ENCODE results near the gene ZMAT5. TPM values are rescaled to one million over a fixed set of nuclear protein-coding genes. Genes with fewer than 3 reads are reported as not detected.

The ZMAT5 gene
- total RNA-seq: 7.7 TPM

DNA sequence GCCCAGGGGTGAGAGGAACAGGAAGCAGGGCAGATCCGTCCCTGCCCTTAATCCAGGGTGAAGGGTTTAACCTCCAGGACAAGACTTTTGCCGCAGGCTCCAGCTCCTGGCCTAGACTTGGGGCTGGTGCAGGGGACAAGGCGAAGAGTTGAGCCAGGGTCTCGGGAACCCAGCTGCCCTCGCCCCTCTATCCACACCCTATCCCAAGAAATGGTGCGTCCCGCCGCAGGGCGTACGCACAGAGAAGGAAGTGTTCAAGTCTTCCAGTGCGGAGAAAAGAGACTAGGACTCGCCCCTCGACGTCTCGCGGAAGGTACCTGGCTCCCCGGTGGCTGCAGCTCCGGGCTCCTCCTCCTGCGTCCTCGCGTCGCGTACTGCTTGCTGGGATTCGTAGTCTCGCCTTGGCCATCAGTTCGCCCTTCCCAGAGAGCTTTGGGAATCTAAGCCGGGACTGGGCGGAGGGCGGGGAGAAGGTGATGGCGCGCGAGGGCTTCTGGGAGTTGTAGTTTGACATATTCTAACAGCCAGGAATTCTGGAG is at the start of gene ZMAT5:
TSS of gene ZMAT5 (minus strand) at position 376 of the 539 bp plus-strand sequence. CDS start 18,463 bp downstream, outside the sequence.
- H3K4me1 ChIP-seq (ENCODE audit: insufficient read depth, low read length): peaks cover 25% of the 10 kb centered on the region
- no peaks in the 10 kb centered on the region for H3K9me3 ChIP-seq (ENCODE audit: low read depth, low read length)
- H3K4me3 ChIP-seq (ENCODE audit: low read length): peak within 1 kb of the TSS; percentile 98
- no peaks in the 10 kb centered on the region for H3K27me3 ChIP-seq (ENCODE audit: insufficient read depth, low read length)

GRCh38 chr22:29816539-29816938 is 49.7 kb upstream of the ZMAT5 start:
- Histone ChIP-seq H3K4me3 (ENCODE audit: low read length) (no peak overlapping the region), H3K27me3 (ENCODE audit: insufficient read depth, low read length) (no peaks in the 10 kb centered on the region), H3K9me3 (ENCODE audit: low read depth, low read length) (no peaks in the 10 kb centered on the region), H3K4me1 (ENCODE audit: insufficient read depth, low read length) (peaks cover 11% of the 10 kb centered on the region)

- Histone ChIP-seq H3K4me1 (ENCODE audit: insufficient read depth, low read length) (peaks cover 7% of the 10 kb centered on the region), H3K4me3 (ENCODE audit: low read length) (no peak overlapping the region), H3K9me3 (ENCODE audit: low read depth, low read length) (no peaks in the 10 kb centered on the region), H3K27me3 (ENCODE audit: insufficient read depth, low read length) (no peaks in the 10 kb centered on the region)
Observed at GRCh38 chr22:29816128-29816527, 49.3 kb upstream of the ZMAT5 start.

DNA sequence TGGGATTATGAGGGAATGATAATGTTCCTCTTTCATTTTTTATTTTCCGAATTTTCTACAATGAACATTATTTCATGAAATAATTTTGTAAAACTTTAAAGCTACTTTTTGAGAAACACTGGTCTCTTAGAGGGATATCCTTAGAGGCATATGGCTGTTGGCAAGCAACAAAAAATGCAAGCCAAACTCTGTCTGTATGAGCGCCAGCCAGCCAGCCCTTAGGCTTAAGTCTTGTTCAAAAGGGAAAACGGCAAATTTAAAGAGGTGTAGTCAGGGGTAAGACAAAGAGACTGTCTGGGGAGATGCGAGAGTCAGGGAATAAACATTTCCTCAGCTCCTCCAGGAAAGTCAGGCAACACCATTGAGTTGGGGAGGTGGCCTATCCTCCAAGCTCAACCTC is 48.8 kb upstream of the ZMAT5 start:
- no peak overlapping the region for H3K4me3 ChIP-seq (ENCODE audit: low read length)
- H3K27me3 ChIP-seq (ENCODE audit: insufficient read depth, low read length): no peaks in the 10 kb centered on the region
- no peaks in the 10 kb centered on the region for H3K9me3 ChIP-seq (ENCODE audit: low read depth, low read length)
- peaks cover 2% of the 10 kb centered on the region for H3K4me1 ChIP-seq (ENCODE audit: insufficient read depth, low read length)

DNA sequence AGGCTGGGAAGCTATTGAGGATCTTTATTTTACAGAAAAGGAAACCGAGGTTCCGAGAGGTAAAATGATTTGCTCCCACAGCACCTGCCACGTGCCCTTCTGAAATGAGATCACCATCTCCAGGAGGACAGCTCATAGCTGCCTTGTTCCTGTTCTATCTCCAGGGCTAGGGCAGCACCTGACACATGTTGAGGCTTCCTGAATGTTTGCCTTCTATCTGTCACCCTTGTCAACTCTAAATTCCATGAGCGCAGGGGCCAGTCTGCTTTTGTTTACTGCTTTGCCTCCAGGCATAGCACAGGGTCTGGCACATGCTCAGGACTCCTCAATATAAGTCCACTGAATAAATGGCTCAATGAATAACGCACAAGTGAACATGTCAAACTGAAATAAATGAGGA is 47.2 kb upstream of the ZMAT5 start:
- Histone ChIP-seq H3K4me1 (ENCODE audit: insufficient read depth, low read length) (no peaks in the 10 kb centered on the region), H3K4me3 (ENCODE audit: low read length) (no peak overlapping the region), H3K27me3 (ENCODE audit: insufficient read depth, low read length) (no peaks in the 10 kb centered on the region)

GRCh38 chr22:29813563-29813962 is 46.8 kb upstream of the ZMAT5 start:
- Histone ChIP-seq H3K4me1 (ENCODE audit: insufficient read depth, low read length) (no peaks in the 10 kb centered on the region), H3K9me3 (ENCODE audit: low read depth, low read length) (no peaks in the 10 kb centered on the region), H3K4me3 (ENCODE audit: low read length) (no peak overlapping the region), H3K27me3 (ENCODE audit: insufficient read depth, low read length) (no peaks in the 10 kb centered on the region)

More for the DNA sequence above, 47.2 kb upstream of the ZMAT5 start:
- no peaks in the 10 kb centered on the region for H3K9me3 ChIP-seq (ENCODE audit: low read depth, low read length)

DNA sequence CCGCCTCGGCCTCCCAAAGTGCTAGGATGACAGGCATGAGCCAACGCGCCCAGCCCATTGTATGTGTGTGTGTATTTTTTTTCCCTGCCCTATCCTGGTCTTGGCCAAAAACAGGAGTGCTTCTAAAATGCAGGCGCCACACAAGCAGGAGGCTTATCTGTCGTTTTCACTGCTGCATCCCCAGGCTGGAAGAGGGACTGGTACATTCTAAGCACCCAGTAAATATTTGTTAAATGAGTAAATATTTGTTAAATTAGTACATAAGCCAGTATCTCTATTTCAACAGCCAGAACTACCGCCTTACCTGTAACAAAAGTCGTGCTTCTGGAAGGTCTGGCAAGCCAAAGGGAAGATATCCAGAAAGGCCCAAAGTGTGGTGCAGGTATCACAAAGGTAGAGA is 46.3 kb upstream of the ZMAT5 start:
- no peaks in the 10 kb centered on the region for H3K4me1 ChIP-seq (ENCODE audit: insufficient read depth, low read length)
- H3K9me3 ChIP-seq (ENCODE audit: low read depth, low read length): no peaks in the 10 kb centered on the region
- no peak overlapping the region for H3K4me3 ChIP-seq (ENCODE audit: low read length)
- H3K27me3 ChIP-seq (ENCODE audit: insufficient read depth, low read length): no peaks in the 10 kb centered on the region

DNA sequence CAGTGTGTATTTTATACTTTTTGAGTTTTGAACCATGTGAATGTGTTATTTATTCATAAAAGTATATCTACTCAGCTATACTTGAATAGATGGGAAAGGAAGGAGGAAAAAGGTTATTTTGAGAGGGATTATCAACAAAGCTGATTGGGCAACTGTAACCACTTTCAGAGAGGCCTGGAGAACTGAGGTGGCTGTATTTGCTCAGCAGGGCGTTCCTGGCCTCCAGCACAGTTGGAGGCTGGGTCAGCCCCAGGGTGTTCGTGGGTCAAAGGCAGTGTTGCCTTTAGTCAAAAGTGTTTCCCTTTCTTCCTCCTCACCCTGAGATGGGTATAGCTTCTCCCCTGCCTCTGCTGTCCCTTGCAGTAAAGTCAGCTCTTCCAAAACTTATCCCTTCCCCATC is 44.6 kb upstream of the ZMAT5 start:
- Histone ChIP-seq H3K4me3 (ENCODE audit: low read length) (no peak overlapping the region), H3K9me3 (ENCODE audit: low read depth, low read length) (no peaks in the 10 kb centered on the region), H3K27me3 (ENCODE audit: insufficient read depth, low read length) (no peaks in the 10 kb centered on the region), H3K4me1 (ENCODE audit: insufficient read depth, low read length) (no peaks in the 10 kb centered on the region)

DNA sequence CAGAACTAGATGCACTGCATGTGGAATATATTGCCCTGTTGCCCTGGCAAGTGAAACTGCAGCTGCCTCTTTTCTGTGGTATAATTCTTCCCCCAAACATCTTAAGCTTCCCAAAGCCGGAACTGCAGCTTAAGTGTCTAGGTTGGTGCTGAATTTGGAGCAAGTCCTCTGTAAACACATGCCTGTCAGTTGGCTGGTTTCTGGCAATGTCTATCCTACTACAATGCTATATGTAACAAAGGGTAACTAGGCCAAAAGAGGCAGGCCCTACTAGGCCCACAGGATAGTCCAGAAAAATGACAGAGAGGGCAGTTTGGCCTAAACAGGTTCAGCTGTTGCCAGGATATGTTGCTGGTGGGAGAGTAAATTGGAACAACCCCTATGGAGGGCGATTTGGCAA is 43.4 kb upstream of the ZMAT5 start:
- H3K4me3 ChIP-seq (ENCODE audit: low read length): no peak overlapping the region
- no peaks in the 10 kb centered on the region for H3K4me1 ChIP-seq (ENCODE audit: insufficient read depth, low read length)
- H3K9me3 ChIP-seq (ENCODE audit: low read depth, low read length): no peaks in the 10 kb centered on the region
- H3K27me3 ChIP-seq (ENCODE audit: insufficient read depth, low read length): no peaks in the 10 kb centered on the region

DNA sequence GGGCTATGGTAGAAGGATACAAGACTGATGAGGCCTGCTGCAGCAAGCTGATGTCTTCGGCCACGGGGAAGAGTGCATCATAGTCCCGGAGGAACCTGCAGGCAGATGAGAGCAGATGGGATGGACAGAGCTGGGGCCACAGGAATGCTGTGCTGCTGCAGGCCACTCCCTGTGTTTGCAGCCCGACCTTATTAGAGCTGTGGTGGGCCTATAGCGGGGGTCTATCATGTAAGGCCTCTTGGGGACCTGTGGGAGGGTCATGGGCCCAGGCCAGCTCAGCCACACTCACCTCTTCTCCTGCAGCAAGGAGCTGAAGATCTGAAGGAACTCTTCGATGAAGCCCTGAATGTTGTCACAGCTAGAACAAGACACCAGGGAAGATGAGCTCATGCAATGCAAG is 39.4 kb upstream of the ZMAT5 start:
- Histone ChIP-seq H3K27me3 (ENCODE audit: insufficient read depth, low read length) (no peaks in the 10 kb centered on the region), H3K4me3 (ENCODE audit: low read length) (no peak overlapping the region), H3K9me3 (ENCODE audit: low read depth, low read length) (no peaks in the 10 kb centered on the region), H3K4me1 (ENCODE audit: insufficient read depth, low read length) (no peaks in the 10 kb centered on the region)

GRCh38 chr22:29804985-29805384 is 38.2 kb upstream of the ZMAT5 start:
- H3K27me3 ChIP-seq (ENCODE audit: insufficient read depth, low read length): no peaks in the 10 kb centered on the region
- no peaks in the 10 kb centered on the region for H3K9me3 ChIP-seq (ENCODE audit: low read depth, low read length)
- H3K4me1 ChIP-seq (ENCODE audit: insufficient read depth, low read length): peaks cover 4% of the 10 kb centered on the region
- H3K4me3 ChIP-seq (ENCODE audit: low read length): no peak overlapping the region

DNA sequence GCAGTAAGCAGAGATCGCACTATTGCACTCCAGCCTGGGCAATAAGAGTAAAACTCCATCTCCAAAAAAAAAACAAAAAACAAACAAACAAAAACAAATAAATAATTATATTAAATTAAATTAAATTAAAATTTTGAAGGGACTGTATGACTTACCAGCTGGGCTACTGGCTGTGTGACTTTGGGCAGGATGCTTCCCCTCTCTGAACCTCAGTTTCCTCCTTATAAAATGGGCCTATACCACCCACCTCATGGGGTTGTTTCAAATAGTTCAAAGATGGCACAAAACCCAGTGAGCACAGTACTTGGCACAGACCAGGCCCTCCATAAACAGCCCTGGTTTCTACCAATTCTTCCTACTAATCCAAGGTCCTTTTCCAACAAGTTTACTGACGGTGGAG is 36.4 kb upstream of the ZMAT5 start:
- H3K4me3 ChIP-seq (ENCODE audit: low read length): no peak overlapping the region
- no peaks in the 10 kb centered on the region for H3K27me3 ChIP-seq (ENCODE audit: insufficient read depth, low read length)
- H3K9me3 ChIP-seq (ENCODE audit: low read depth, low read length): no peaks in the 10 kb centered on the region
- H3K4me1 ChIP-seq (ENCODE audit: insufficient read depth, low read length): peaks cover 22% of the 10 kb centered on the region

DNA sequence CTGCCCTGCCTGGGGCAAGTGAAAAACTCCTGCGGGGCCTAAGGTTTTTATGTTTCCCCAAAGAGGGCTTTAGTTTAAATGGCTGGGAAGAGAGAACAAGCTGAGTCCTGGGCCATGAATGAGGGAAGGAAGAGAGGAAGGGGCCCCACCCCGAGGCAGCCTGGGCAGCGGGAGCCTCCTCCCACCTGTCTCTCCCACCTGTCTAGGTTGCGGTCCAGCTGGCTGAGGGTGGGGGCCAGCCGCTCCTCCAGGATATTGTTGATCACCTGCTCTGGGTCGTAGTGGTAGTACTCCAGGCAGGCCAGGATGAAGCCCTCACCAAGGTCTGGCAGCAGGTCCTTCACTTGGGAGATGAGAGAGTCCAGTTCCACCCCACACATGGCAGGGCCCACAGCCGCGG is 35.0 kb upstream of the ZMAT5 start:
- Histone ChIP-seq H3K27me3 (ENCODE audit: insufficient read depth, low read length) (no peaks in the 10 kb centered on the region), H3K4me1 (ENCODE audit: insufficient read depth, low read length) (peaks cover 36% of the 10 kb centered on the region), H3K9me3 (ENCODE audit: low read depth, low read length) (no peaks in the 10 kb centered on the region), H3K4me3 (ENCODE audit: low read length) (no peak overlapping the region)

DNA sequence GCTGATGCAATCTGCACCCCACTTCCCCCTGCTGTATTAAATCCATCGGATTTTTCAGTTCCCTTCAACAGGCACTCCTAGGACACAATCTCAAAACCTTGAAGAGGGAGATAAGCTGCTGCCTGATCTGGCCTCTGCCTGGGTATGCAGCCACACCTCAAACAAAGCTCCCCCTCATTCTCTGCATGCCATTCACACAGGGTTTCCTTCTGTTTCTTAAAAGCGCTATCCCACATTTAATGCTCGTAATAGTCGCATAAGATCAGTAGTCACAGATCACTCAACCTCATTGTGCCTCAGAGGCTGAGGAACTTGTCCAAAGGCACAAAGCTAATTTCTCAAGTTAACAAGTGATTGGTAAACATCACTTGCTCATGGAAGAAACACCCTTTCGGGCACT is 34.3 kb upstream of the ZMAT5 start:
- Histone ChIP-seq H3K4me1 (ENCODE audit: insufficient read depth, low read length) (peaks cover 37% of the 10 kb centered on the region), H3K9me3 (ENCODE audit: low read depth, low read length) (no peaks in the 10 kb centered on the region), H3K4me3 (ENCODE audit: low read length) (no peak overlapping the region), H3K27me3 (ENCODE audit: insufficient read depth, low read length) (no peaks in the 10 kb centered on the region)

GRCh38 chr22:29799217-29799680 is 32.4 kb upstream of the ZMAT5 start:
- Histone ChIP-seq H3K27me3 (ENCODE audit: insufficient read depth, low read length) (no peaks in the 10 kb centered on the region), H3K4me1 (ENCODE audit: insufficient read depth, low read length) (peaks cover 37% of the 10 kb centered on the region), H3K9me3 (ENCODE audit: low read depth, low read length) (no peaks in the 10 kb centered on the region), H3K4me3 (ENCODE audit: low read length) (no peak overlapping the region)

- Histone ChIP-seq H3K27me3 (ENCODE audit: insufficient read depth, low read length) (no peaks in the 10 kb centered on the region), H3K9me3 (ENCODE audit: low read depth, low read length) (no peaks in the 10 kb centered on the region), H3K4me3 (ENCODE audit: low read length) (no peak overlapping the region), H3K4me1 (ENCODE audit: insufficient read depth, low read length) (peaks cover 37% of the 10 kb centered on the region)
Observed at GRCh38 chr22:29798801-29799200, 32.0 kb upstream of the ZMAT5 start.
